WTC11 (cell line): ENCODE results near the gene C14orf93.

ENCODE experiments used
- AR ChIP-seq: fragments of 250-450 bp; sonication (Bioruptor Pico); IDR thresholded peaks from 2 replicates; pipeline ENCODE4 v1.9.0; 2021; ENCODE audit warnings: mild to moderate bottlenecking
- CBFB ChIP-seq: sonication (generic); formaldehyde crosslinking; IDR thresholded peaks from 2 replicates; pipeline ENCODE4 v1.8.1; 2022; ENCODE audit warnings: mild to moderate bottlenecking, low read depth, missing genetic modification reagents
- GABPB1 ChIP-seq: sonication (generic); formaldehyde crosslinking; IDR thresholded peaks from 2 replicates; pipeline ENCODE4 v1.8.1; 2023; ENCODE audit warnings: mild to moderate bottlenecking, missing genetic modification reagents
- JAZF1 ChIP-seq: fragments of 250-450 bp; sonication (Bioruptor Pico); IDR thresholded peaks from 2 replicates; pipeline ENCODE4 v1.9.0; 2021; ENCODE audit warnings: moderate library complexity, mild to moderate bottlenecking, inconsistent platforms
- MAX ChIP-seq: sonication (generic); formaldehyde crosslinking; IDR thresholded peaks from 2 replicates; pipeline ENCODE4 v1.8.0; 2022; ENCODE audit warnings: mild to moderate bottlenecking, missing genetic modification reagents
- MYBL2 ChIP-seq: sonication (generic); formaldehyde crosslinking; IDR thresholded peaks from 2 replicates; pipeline ENCODE4 v1.8.1; 2023; ENCODE audit warnings: mild to moderate bottlenecking, moderate library complexity, missing genetic modification reagents
- NFE2L1 ChIP-seq: sonication (generic); formaldehyde crosslinking; IDR thresholded peaks from 2 replicates; pipeline ENCODE4 v1.8.1; 2023; ENCODE audit warnings: missing genetic modification reagents
- PRDM15 ChIP-seq: sonication (generic); formaldehyde crosslinking; IDR thresholded peaks from 2 replicates; pipeline ENCODE4 v1.8.0; 2022; ENCODE audit warnings: missing genetic modification reagents
- SP1 ChIP-seq: sonication (generic); formaldehyde crosslinking; conservative IDR thresholded peaks from 2 replicates; pipeline ENCODE4 v1.8.1; 2022; ENCODE audit warnings: missing genetic modification reagents
- TEAD4 ChIP-seq: sonication (generic); formaldehyde crosslinking; IDR thresholded peaks from 2 replicates; pipeline ENCODE4 v1.8.0; 2022; ENCODE audit warnings: mild to moderate bottlenecking, missing genetic modification reagents
- ZNF317 ChIP-seq: sonication (generic); formaldehyde crosslinking; IDR thresholded peaks from 2 replicates; pipeline ENCODE4 v1.8.1; 2023; ENCODE audit warnings: low read depth, mild to moderate bottlenecking, moderate library complexity, missing genetic modification reagents, borderline replicate concordance
- TF ChIP-seq, protein P1 (sequence below): sonication (generic); formaldehyde crosslinking; IDR thresholded peaks from 2 replicates; pipeline ENCODE4 v1.8.0; 2022; ENCODE audit warnings: mild to moderate bottlenecking, missing genetic modification reagents
- TF ChIP-seq, protein P2 (sequence below): fragments of 200-600 bp; IDR thresholded peaks from 2 replicates; pipeline ENCODE4 v1.8.0; 2022; ENCODE audit warnings: antibody characterized with exemption
- TF ChIP-seq, protein P3 (sequence below): sonication (generic); formaldehyde crosslinking; IDR thresholded peaks from 2 replicates; pipeline ENCODE4 v1.8.1; 2023; ENCODE audit warnings: mild to moderate bottlenecking, missing genetic modification reagents, moderate library complexity

DNA sequence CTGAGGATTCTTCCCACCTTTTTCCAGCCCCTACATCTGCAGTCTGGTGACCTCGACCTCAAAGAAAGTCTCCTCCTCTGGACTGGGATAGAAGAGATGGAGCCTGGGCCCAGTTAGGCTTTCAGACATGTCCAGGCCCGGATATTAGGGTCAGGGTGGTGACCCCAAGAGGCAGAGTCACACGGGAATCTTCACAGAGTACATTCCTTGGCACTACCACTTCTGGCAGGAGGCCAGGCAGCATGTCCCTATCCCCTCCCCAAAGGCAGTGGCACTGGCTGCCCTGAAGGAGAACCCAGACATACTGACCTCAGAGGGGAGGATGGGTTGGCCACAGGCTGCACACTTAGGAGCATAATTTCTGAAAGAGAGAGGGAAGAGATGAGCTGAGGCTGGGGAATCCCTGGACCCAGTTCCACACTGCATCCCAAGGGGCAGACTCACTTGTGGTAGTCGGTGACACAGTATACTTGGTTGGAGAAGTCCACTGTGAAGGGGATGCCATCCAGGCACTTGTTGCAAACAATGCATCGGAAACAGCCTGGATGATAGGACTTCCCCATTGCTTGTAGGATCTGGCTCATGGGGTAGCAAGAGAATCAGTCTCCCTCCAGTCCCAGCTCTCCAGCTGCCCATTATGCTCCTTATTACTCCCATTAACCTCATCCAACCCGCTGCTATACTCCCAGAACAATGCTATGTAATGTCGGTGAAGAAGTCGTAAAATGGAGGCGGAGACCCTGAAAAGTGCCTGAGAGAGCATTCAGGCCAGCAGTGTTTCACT lies 35.2 kb downstream of the C14orf93 start:
- TF ChIP-seq, protein P1, sequence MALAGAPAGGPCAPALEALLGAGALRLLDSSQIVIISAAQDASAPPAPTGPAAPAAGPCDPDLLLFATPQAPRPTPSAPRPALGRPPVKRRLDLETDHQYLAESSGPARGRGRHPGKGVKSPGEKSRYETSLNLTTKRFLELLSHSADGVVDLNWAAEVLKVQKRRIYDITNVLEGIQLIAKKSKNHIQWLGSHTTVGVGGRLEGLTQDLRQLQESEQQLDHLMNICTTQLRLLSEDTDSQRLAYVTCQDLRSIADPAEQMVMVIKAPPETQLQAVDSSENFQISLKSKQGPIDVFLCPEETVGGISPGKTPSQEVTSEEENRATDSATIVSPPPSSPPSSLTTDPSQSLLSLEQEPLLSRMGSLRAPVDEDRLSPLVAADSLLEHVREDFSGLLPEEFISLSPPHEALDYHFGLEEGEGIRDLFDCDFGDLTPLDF (CRISPR knock-in tag): no peak
- TF ChIP-seq, protein P2, sequence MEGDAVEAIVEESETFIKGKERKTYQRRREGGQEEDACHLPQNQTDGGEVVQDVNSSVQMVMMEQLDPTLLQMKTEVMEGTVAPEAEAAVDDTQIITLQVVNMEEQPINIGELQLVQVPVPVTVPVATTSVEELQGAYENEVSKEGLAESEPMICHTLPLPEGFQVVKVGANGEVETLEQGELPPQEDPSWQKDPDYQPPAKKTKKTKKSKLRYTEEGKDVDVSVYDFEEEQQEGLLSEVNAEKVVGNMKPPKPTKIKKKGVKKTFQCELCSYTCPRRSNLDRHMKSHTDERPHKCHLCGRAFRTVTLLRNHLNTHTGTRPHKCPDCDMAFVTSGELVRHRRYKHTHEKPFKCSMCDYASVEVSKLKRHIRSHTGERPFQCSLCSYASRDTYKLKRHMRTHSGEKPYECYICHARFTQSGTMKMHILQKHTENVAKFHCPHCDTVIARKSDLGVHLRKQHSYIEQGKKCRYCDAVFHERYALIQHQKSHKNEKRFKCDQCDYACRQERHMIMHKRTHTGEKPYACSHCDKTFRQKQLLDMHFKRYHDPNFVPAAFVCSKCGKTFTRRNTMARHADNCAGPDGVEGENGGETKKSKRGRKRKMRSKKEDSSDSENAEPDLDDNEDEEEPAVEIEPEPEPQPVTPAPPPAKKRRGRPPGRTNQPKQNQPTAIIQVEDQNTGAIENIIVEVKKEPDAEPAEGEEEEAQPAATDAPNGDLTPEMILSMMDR: no peak
- no peak; the same call in 1 of the 2 replicates for TF ChIP-seq GABPB1 (CRISPR knock-in tag)
- no peak for TF ChIP-seq AR (CRISPR knock-in tag)
- TF ChIP-seq MAX: no peak
- no peak for TF ChIP-seq NFE2L1 (CRISPR knock-in tag)
- TF ChIP-seq MYBL2 (CRISPR knock-in tag): no peak
- TF ChIP-seq CBFB (CRISPR knock-in tag): no peak
- no peak for TF ChIP-seq TEAD4 (CRISPR knock-in tag)
- TF ChIP-seq SP1 (CRISPR knock-in tag): no peak
- no peak for TF ChIP-seq JAZF1
- TF ChIP-seq, protein P3, sequence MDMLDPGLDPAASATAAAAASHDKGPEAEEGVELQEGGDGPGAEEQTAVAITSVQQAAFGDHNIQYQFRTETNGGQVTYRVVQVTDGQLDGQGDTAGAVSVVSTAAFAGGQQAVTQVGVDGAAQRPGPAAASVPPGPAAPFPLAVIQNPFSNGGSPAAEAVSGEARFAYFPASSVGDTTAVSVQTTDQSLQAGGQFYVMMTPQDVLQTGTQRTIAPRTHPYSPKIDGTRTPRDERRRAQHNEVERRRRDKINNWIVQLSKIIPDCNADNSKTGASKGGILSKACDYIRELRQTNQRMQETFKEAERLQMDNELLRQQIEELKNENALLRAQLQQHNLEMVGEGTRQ: no peak
- TF ChIP-seq ZNF317 (CRISPR knock-in tag): no peak
- TF ChIP-seq PRDM15: no peak
